GM12878 (cell line): Measurements from ENCODE around the gene POLR1D. TPM values are rescaled to one million over a fixed set of nuclear protein-coding genes. Genes with fewer than 3 reads are reported as not detected.

ENCODE experiments used
- ATAC-seq: fragments of 200-7000 bp; cut with Tn5 transposase; 3 replicates; pipeline ENCODE4 v1.9.1; 2020; ENCODE audit warnings: mild to moderate bottlenecking, moderate library complexity
- BruUV-seq: library from RNA; stranded (reverse); fragments of 400-500 nt; replicated peaks from 2 replicates; lab custom pipeline; 2021; lab: Mats Ljungman, UMichigan
- CTCF ChIA-PET: fragments of 300-600 bp; sonication (Branson Sonifier 250); formaldehyde crosslinking; extraction: SDS; loops from one replicate; lab custom pipeline; 2021; ENCODE audit warnings: inconsistent platforms; lab: Yijun Ruan, JAX
- POLR2A ChIA-PET: fragments of 350-600 bp; formaldehyde crosslinking; extraction: SDS; loops from one replicate; lab custom pipeline; 2021; ENCODE audit warnings: inconsistent platforms; lab: Charles Lee
- RAD21 ChIA-PET: fragments of 300-600 bp; sonication (Branson Sonifier 250); formaldehyde crosslinking; loops from one replicate; lab custom pipeline; 2023; ENCODE audit warnings: antibody characterized with exemption; ENCODE audit not compliant: unreplicated experiment; lab: Charles Lee
- SMC1A ChIA-PET: fragments of 300-600 bp; sonication (Branson Sonifier 250); formaldehyde crosslinking; loops from one replicate; lab custom pipeline; 2023; ENCODE audit not compliant: unreplicated experiment, uncharacterized antibody; lab: Charles Lee
- DNase-seq: peaks from one replicate; pipeline ENCODE4 v3.0.0-alpha.2; 2011; ENCODE audit warnings: low read depth, low spot score
- FAIRE-seq: peaks from 3 replicates; lab custom pipeline; 2011; peaks lifted over from hg19 to GRCh38; lab: Jason Lieb, UNC
- H2AFZ ChIP-seq: 2 replicates; pipeline ENCODE4 v1.6.0; 2011; ENCODE audit warnings: low read depth, low read length, control low read depth; ENCODE audit not compliant: control insufficient read depth
- H3K27ac ChIP-seq: 2 replicates; pipeline ENCODE4 v1.5.1; 2011; ENCODE audit warnings: control low read depth; ENCODE audit not compliant: control insufficient read depth, insufficient read depth
- H3K27me3 ChIP-seq, 2 experiments: replicated peaks in 1 of 2; 2 replicates each; pipeline versions ENCODE4 v1.6.0 to v1.6.1; 2011; ENCODE audit warnings: low read length in 1 of 2; ENCODE audit not compliant: control insufficient read depth in 2 of 2, insufficient read depth in 2 of 2
- H3K36me3 ChIP-seq, 2 experiments: 2 replicates each; pipeline ENCODE4 v1.5.1; 2011; ENCODE audit warnings: low read length in 1 of 2; ENCODE audit not compliant: control insufficient read depth in 2 of 2, insufficient read depth in 2 of 2
- H3K4me1 ChIP-seq: 2 replicates; pipeline ENCODE4 v1.6.1; 2011; ENCODE audit warnings: mild to moderate bottlenecking, low read length, moderate library complexity, mixed read lengths; ENCODE audit not compliant: control insufficient read depth, insufficient read depth
- H3K4me2 ChIP-seq: 2 replicates; pipeline ENCODE4 v1.6.0; 2011; ENCODE audit warnings: control low read depth; ENCODE audit not compliant: control insufficient read depth, insufficient read depth
- H3K4me3 ChIP-seq: fragments of 200-600 bp; sonication (generic); 2 replicates; pipeline ENCODE4 v1.5.1; 2016
- H3K79me2 ChIP-seq: 2 replicates; pipeline ENCODE4 v1.6.0; 2011; ENCODE audit warnings: low read length; ENCODE audit not compliant: control insufficient read depth, insufficient read depth
- H3K9ac ChIP-seq: 2 replicates; pipeline ENCODE4 v1.8.0; 2011; ENCODE audit warnings: low read length, control low read depth, mixed read lengths; ENCODE audit not compliant: control insufficient read depth, insufficient read depth
- H3K9me3 ChIP-seq: replicated peaks from 3 replicates; pipeline ENCODE4 v1.5.1; 2011; ENCODE audit warnings: mild to moderate bottlenecking, low read length; ENCODE audit not compliant: control insufficient read depth, insufficient read depth
- H4K20me1 ChIP-seq: 2 replicates; pipeline ENCODE4 v1.6.0; 2011; ENCODE audit not compliant: control insufficient read depth, insufficient read depth
- ATF3 ChIP-seq: IDR thresholded peaks from 2 replicates; pipeline ENCODE4 v1.6.1; 2011; ENCODE audit warnings: low read depth, mild to moderate bottlenecking, low read length, moderate library complexity, borderline replicate concordance; ENCODE audit errors: extremely low read depth
- CHD2 ChIP-seq: IDR thresholded peaks from 2 replicates; pipeline ENCODE4 v1.6.1; 2011; ENCODE audit warnings: low read depth, low read length, improper control_type of control experiment, borderline replicate concordance
- ESRRA ChIP-seq: IDR thresholded peaks from 2 replicates; pipeline ENCODE4 v1.6.1; 2012; ENCODE audit warnings: mild to moderate bottlenecking, low read length, improper control_type of control experiment
- HCFC1 ChIP-seq: fragments of 150-350 bp; IDR thresholded peaks from 2 replicates; pipeline ENCODE4 v1.6.1; 2014; ENCODE audit warnings: low read length
- KDM1A ChIP-seq: fragments of 200-600 bp; sonication (generic); IDR thresholded peaks from 2 replicates; pipeline ENCODE4 v1.6.1; 2016; ENCODE audit warnings: borderline replicate concordance
- MEF2B ChIP-seq: fragments of 450-650 bp; IDR thresholded peaks from 2 replicates; pipeline ENCODE4 v1.6.1; 2018; ENCODE audit warnings: mild to moderate bottlenecking, moderate library complexity; ENCODE audit not compliant: partially characterized antibody, poor library complexity, severe bottlenecking
- TARDBP ChIP-seq: IDR thresholded peaks from 2 replicates; pipeline ENCODE4 v1.6.1; 2016; ENCODE audit warnings: borderline replicate concordance
- USF2 ChIP-seq: IDR thresholded peaks from 2 replicates; pipeline ENCODE4 v1.6.1; 2011; ENCODE audit warnings: low read depth, low read length, improper control_type of control experiment, borderline replicate concordance
- WGBS: methylation state at CpG from one replicate; pipeline ENCODE4 v1.1.6; 2016; ENCODE audit warnings: low lambda C conversion rate; ENCODE audit not compliant: insufficient replicate concordance, insufficient coverage; ENCODE audit errors: missing lambda C conversion rate; 5-methylcytosine and 5-hydroxymethylcytosine counted together
- in situ Hi-C: fragments of 300-500 bp; cut with MboI; formaldehyde crosslinking; loops from 9 replicates; pipeline ENCODE4 v1.14.3; 2018; ENCODE audit warnings: mixed read lengths
- intact Hi-C: fragments of 100-400 bp; cut with micrococcal nuclease; formaldehyde crosslinking; loops from one replicate; pipeline ENCODE4 v1.14.2; 2022; ENCODE audit not compliant: unreplicated experiment
- polyA plus RNA-seq, 11 experiments: library from polyadenylated mRNA; depleted of rRNA in 4 of 11; unstranded in 6 of 11; stranded (reverse) in 5 of 11; fragments of >200 nt; fragmentation: Nextera tagmentation in 4 of 11; fragmentation: Illumina TruSeq in 1 of 11; extraction: Ambion mirVana in 4 of 11; extraction: Trizol in 1 of 11; gene quantifications; 1 replicate in 1 of 11; 2 replicates in 10 of 11; pipeline versions ENCODE4 v1.2.1 to v1.2.3, GENCODE V29; 2011 to 2016; ENCODE audit warnings: inconsistent platforms in 2 of 11, missing spikeins in 2 of 11, low read depth in 1 of 11
- total RNA-seq, 4 experiments: library from RNA; depleted of rRNA in 3 of 4; stranded (reverse); fragments of >200 nt in 3 of 4; fragmentation: Illumina TruSeq in 1 of 4; extraction: Trizol in 1 of 4; gene quantifications; 2 replicates each; pipeline versions ENCODE4 v1.2.1 to v1.2.3, GENCODE V29; 2013 to 2021
- TF ChIP-seq, protein P1 (sequence below): fragments of 450-650 bp; IDR thresholded peaks from 2 replicates; pipeline ENCODE4 v1.6.1; 2016; ENCODE audit warnings: mild to moderate bottlenecking
- TF ChIP-seq, protein P2 (sequence below): fragments of 150-350 bp; IDR thresholded peaks from 2 replicates; pipeline ENCODE4 v1.6.1; 2014; ENCODE audit warnings: mild to moderate bottlenecking, low read depth, low read length

POLR1D gene
- total and polyA plus RNA-seq, 10 of the 15 experiments (the other 5 are each of a cell fraction or from before 2014, with no cell fraction given) = 119 to 223 (median 160) TPM

DNA sequence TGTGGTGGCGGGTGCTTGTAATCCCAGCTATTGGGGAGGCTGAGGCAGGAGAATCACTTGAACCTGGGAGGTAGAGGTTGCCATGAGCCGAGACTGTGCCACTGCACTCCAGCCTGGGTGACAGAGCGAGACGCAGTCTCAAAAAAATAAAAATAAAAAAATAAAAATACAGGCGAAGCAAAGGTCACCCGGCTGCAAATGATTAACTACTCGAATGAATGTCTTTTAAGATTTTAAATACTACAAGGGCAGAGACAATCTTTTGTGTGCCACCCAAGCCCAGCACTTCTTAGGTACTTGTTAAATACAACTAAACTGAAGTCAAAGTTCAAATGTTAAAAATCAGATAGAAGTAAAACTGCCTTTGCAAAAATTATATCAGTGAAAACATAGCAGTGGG is 8.1 kb upstream of the POLR1D start (continued):
- TF ChIP-seq ESRRA (no peak), ATF3 (no peak), KDM1A (no peak)
- TF ChIP-seq, protein P1, sequence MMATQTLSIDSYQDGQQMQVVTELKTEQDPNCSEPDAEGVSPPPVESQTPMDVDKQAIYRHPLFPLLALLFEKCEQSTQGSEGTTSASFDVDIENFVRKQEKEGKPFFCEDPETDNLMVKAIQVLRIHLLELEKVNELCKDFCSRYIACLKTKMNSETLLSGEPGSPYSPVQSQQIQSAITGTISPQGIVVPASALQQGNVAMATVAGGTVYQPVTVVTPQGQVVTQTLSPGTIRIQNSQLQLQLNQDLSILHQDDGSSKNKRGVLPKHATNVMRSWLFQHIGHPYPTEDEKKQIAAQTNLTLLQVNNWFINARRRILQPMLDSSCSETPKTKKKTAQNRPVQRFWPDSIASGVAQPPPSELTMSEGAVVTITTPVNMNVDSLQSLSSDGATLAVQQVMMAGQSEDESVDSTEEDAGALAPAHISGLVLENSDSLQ = no peak

- no peak overlapping the region for H3K9ac ChIP-seq
- ChIA-PET POLR2A (interaction anchor here (0.6 to 7.2 kb wide), 3 partner anchors 11 to 44 kb away, joined by 3 to 55 read pairs (median 4); no protein-coding TSS in a partner anchor), CTCF (interaction anchor here (0.7 to 3.8 kb wide), 5 partner anchors 11 to 94 kb away, joined by 3 to 27 read pairs (median 3); no protein-coding TSS in a partner anchor), SMC1A (interaction anchor here (1.2 to 3.2 kb wide), 7 partner anchors 11 to 63 kb away, joined by 3 to 35 read pairs (median 5); no protein-coding TSS in a partner anchor), RAD21 (interaction anchor here (6.0 kb wide), 1 partner anchor 11 kb away, joined by 33 read pairs; no protein-coding TSS in a partner anchor)
- TF ChIP-seq HCFC1 (no peak), USF2 (no peak), CHD2 (no peak), TARDBP (no peak), MEF2B (no peak)
- TF ChIP-seq, protein P2, sequence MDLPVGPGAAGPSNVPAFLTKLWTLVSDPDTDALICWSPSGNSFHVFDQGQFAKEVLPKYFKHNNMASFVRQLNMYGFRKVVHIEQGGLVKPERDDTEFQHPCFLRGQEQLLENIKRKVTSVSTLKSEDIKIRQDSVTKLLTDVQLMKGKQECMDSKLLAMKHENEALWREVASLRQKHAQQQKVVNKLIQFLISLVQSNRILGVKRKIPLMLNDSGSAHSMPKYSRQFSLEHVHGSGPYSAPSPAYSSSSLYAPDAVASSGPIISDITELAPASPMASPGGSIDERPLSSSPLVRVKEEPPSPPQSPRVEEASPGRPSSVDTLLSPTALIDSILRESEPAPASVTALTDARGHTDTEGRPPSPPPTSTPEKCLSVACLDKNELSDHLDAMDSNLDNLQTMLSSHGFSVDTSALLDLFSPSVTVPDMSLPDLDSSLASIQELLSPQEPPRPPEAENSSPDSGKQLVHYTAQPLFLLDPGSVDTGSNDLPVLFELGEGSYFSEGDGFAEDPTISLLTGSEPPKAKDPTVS = no peak
- no peak overlapping the region for H3K27ac ChIP-seq
- no TSS peak for BruUV-seq
- no peaks in the 10 kb centered on the region for H3K36me3 ChIP-seq
- H2AFZ ChIP-seq = no peak overlapping the region
- no peaks in the 10 kb centered on the region for H3K27me3 ChIP-seq
- H4K20me1 ChIP-seq = no peaks in the 10 kb centered on the region
- H3K4me3 ChIP-seq = no peak overlapping the region
- H3K79me2 ChIP-seq = peaks cover 42% of the 10 kb centered on the region
- FAIRE-seq (no peak), ATAC-seq (no peak), DNase-seq (no peak)
- H3K9me3 ChIP-seq = no peaks in the 10 kb centered on the region; the same call in 2 of the 3 replicates
- intact Hi-C loops = no loop called here
- peaks cover 6% of the 10 kb centered on the region for H3K4me1 ChIP-seq
- peak overlapping the region; percentile 40; the same call in 1 of the 2 replicates for H3K4me2 ChIP-seq
- WGBS = 92% methylated on average over 3 of the region's 3 CpGs
- in situ Hi-C loops = loop anchor here (5.0 kb wide), 1 partner anchor 166 kb away; the partner anchor contains the start of gene MTIF3
These were observed 3.8 kb upstream of the POLR1D start for GRCh38 chr13:27617881-27618321.
